NAMALWA (cell line): Measurements from ENCODE around the gene PLEKHG5.
"Not testable (repeated sequence)": the region's sequence is repeated elsewhere in the genome, so short reads cannot be mapped to it uniquely, and the experiment has no call there.

Experiments used
- DNase-seq: peaks from one replicate; pipeline ENCODE4 v3.0.0-alpha.2; 2015; ENCODE audit warnings: low spot score

The PLEKHG5 gene

DNA sequence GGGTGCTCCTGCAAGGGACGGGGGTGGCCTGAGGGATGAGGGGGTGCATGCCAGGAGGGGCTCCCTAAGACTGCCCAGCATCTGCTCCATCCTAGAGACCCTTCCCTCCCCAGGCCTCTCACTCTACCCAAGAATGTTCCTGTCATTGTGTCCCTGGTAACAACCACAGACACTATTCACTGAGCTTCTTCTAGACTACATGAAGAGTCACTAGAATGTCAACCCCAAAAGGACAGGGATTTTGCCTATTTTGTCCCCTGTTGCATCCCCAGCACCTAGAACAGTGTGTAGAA is 28.4 kb downstream of the PLEKHG5 start:
- no peak for DNase-seq

DNA sequence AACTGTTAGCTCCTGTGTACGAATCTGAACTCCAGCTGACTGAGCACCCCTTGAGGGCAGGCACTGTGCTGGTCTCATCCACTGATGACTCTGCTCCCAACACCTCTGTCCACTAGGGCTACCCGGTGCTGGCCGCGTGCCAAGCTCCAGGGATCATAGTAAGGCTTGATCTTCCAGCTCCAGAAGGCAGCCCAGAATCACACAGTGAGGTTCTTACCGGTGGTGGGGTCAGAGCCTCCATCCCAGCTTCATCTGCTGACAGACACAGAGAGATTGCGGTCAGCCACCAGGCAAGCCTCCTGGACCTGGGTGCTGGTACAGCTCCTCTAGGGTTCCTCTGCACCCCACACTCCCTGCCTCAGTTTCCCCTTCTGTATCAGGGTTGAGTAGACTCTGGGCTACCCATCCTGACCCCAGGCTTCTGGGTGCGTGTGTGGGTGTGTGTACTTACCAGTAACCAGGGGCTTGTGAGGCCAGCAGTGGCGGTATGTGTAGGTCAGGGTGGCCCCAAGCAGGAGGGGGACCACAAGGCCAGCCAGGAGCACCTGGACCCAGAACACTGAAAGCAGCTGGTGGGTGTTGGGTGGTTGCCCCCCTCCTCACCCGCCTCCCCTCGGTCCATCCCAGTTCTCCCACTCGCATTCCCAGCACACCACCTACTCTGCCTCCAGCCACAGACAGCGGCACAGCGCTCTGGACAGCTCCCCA is 28.9 kb downstream of the PLEKHG5 start:
- DNase-seq = no peak

DNA sequence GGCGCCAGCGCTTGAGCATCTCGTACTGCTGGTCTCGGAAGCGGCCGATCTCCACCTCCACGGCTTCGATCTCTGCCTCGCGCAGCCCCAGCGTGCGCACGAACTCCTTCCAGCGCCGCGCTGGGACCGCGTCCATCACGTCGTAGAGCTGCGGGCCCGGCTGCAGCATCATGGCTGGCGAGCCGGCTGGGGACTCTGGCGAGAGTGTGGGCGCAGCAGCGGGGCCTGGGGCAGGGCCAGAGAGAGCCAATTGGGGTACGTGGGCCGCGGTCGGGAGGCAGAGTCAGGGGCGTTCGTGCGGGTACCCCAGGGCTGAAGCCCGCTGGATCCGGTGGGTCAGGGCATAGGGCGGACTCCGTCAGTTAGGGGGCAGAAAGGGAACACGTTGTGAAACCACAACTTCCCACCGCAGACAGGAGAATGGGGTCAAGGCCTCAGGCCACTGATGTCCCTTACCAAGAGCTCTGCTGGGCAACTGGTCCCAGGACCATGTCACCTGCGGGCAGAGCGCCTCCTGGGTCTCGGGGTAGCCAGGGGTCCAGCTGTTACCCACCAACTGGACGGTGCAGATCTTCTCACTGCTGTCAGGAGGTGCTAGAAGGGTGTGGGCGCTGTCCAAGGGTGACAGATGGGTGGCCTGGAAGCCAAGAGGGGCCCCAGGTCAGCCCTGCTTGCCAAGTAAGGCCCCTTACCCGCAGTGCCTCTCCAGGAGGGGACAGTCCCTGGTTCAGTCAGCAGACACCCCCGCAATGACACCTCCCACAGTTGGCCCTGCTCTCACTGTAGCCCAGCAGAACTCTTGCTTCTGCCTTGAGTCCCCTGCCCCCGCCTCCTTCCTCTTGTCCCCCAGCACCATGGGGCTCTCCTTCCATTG is 29.7 kb downstream of the PLEKHG5 start:
- DNase-seq = no peak

DNA sequence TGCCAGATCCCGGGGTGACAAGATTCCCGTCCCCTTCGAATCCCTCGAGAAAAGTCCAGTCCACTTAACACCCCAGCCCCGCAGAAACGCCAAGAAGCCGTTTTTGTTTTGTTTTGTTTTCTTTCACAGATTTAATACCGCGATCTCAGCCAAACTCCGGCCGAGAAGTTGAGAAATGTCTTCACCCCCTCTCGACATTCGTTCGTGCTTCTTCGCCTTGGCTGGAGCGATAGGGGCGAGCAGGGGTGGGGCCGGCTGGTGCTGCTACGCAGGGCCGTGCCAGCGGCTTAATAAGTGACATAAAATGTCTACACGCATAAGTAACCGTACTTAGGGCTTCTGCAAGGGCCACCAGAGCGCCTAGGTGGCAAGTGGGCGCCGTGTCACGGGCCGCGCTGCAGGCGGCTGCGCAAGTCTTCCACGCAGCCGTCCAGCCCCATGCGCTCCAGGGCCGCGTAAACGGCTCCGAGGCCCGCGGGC is 30.4 kb downstream of the PLEKHG5 start:
- no peak for DNase-seq

DNA sequence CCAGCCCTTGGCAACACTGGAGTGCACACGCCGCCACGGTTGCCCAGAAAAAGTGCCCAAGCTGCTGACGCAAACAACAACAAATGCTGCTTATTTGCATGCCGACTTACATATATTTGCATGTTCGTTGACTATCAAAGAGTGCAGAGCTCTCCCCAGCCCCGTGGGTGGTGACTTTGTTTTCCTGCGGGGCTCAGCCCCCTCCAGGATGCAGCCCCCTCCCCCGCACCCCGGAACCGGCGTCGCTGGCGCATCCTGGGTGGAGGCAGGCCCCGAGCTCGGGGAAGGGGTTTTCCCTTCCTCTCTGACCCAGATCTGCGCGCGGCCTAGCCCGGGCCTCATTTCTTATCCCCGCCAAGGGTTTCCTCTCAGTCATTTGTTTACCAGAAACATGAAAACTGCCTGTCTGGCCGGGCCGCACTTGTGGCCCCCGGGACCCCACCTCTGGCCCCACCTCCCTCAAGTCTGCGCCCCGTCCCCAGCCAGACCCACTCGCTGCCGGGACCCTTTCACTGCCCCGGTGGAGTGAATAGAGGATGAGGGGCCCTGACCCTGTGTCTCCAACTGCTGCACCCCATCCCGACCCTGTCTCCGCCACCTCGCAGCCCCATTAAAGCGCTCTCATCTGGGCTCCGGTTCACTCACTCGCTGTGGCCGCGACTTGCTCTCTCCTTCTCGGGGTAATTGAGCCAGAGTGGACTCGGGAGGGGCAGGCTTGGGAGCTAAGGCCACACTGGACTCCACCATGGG is 31.0 kb downstream of the PLEKHG5 start:
- DNase-seq = peak; percentile 70

DNA sequence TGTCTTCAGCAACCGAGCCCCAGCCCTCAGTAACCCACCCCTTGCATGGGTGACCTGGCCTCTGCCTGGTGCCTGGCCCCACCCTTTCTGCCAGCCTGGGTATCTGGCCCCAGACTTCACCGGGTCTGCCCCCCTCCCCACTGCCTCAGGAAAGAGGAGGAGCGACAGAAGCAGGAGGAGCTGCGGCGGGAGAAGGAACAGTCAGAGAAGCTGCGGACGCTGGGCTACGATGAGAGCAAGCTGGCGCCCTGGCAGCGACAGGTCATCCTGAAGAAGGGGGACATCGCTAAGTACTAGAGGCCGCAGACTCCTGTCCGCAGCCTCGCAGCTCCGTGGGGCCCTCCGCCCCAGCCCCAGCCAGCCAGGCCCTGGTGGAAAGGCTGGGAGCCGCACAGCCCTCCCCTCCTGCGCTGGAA is 31.6 kb downstream of the PLEKHG5 start:
- DNase-seq = no peak

DNA sequence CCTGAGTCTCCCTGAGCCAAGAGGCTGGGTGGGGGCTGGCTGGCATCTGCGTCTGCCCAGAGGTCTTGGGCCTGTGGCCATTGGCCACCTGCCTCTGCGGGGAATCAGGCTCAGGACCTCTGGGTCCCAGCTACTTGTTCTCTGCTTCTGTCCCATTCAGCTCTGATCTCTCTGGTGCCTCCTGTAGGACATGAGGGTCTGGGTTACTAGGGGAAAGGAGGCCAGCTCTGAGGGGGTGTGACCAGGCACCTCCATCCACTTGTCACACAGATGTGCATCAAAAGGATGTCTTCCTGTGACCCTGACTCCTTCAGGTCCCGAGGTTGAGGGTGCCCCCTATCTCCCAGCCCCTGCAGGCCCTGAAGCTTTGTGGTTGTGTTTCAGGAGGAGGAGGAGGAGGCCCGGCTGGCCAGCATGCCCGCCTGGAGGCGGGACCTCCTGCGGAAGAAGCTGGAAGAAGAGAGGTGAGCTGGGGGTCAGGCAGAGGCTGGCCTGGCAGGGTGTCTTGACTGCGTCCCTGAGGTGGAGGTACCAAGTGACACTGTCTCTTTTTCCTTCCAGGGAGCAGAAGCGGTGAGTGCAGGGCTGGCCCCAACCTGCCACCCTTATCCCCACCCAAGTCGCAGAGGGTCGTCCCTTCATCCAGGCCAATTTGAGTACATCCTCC is 34.5 kb downstream of the PLEKHG5 start:
- DNase-seq = peak; percentile 52

DNA sequence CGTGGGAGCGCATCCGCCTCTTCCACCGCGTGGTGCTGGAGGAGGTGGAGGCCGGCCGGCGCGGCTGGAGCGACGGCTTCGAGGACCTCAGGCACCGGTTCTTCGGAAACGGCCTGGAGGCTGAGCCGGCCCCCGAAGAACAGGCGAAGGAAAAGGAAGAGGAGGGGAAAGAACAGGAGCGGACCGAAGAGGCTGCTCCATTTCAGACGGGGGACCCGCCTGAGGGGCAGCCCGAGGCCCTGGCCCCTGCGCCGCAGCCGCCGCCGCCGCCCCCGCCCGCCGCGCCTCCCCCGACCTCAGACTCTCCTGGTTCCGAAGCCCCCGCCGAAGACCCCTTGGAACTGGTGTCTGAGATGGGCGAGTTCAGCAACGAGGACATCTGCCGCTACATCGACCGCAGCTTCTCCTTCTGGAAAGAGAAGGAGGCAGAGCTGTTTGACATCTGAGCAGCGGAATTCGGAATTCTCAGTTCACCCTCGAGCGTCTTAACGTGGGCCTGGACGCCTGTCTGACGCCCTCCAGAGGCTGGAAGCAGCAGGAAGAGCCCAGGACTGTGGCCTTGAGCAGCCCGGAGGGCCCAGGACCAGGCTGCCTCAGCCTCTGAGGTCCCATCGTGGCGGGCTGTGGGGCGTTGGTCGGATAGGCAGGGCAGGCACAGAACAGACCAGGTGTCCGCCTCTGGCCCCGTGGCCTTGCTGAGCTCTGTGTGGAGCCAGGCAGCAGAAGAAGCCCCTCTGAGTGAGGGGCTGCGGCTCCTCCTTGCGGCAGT is 35.5 kb downstream of the PLEKHG5 start:
- DNase-seq = not testable (repeated sequence)

DNA sequence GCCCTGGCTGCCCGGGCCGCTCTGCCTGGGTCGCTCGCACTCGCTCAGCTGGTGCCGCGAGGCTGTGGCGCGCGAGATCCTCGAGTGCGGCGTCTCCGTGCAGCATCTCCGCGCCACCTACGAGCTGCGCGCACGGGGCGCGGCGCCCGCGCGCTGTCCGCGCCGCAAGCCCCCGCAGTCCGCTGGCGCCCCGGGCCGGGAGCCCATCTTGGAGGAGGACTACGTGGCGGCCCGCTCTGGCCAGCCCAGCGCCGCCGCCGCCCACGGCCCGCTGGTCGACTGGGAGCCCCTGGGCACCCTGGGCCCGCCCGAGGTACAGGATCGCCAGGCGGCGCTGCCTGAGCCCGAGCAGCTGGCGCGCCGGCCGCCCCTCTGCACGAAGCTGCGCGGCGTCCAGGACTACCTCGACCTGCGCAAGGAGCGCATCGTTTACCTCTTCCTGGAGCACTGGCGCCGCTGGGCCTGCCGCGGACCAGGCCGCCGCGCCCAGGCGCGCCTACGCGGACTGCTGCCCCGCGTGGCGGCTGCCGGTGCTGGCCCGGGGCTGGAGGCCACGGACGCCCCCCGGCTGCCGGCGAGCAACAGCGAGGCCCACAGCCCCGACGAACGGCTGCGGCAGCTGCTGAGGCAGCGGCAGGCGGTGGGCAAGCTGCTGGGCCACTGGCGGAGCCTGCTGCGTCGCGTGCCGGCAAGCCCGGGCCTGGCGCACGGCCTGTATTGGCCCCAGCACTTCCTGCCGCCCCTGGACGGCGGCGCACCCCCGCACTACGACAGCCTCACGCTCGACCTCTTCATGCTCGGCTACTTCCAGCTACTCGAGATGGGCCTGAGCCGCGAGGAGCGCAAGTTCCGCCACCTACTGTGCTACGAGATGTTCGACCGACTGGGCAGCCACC is 36.4 kb downstream of the PLEKHG5 start:
- no peak for DNase-seq

DNA sequence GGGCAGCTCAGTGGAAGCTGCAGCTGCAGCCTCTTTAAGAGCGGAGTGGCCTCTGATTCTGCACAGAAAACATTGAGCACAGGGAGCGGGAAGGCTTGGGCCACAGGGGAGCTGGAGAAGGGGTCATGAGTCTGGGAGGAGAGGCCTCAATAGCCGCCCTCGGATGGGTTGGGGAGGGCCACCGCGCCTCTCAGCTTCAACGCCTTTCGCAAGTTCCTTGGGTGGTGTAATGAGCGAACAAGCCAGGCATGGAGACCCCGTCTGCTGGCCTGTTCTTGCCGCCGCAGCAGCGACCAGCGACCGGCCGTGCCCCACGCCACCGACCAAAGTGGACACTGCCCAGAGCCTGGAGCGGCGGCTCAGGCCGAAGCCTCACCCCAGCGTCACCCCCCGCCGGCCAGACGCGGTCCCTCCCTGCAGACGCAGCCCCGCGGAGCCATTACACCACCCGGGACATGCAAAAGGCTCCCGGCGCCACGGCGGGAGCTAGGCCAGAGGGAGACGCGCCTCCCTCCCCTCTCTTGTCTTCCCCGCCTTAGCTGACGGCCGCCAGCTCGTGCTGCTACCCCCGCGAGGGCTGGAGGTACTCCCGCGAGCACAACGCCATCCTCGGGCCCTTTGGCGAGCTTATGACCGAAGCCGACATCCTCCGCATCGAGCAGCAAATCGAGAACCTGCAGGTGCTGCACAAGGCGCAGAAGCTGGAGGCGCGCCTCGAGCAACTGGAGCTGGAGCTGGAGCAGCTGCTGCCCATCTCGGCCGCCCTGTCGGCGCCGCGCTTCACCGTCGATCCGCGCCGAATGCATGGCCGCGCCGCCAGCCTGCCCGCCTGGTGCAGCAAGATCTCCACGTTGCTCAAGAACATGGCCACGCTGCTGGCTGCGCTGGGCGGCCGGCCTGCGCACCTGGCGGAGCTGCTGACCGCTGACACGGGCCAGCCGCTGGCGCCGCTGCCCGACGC is 37.3 kb downstream of the PLEKHG5 start:
- not testable (repeated sequence) for DNase-seq

DNA sequence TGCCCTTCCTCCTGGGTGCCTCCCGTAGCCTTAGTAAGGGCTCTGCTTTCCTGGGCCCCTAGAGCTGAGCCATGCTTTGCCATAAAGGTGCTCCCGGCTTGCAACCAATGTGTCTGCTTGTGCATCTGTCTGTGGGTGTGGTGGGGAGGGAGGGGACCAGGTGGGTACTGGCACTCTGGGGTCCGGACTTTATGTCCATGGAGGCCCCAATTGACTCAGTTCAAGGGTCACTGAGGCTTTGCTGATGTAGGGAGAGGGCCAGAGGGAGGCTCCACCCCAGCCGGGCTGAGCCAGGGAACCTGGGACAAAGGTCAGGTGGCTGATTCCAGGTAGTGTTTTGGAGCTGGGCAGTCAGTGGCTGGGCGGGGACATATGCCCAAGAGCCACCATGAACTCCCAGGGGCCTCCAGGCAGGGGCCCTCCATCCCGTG is 40.5 kb downstream of the PLEKHG5 start:
- DNase-seq = no peak

DNA sequence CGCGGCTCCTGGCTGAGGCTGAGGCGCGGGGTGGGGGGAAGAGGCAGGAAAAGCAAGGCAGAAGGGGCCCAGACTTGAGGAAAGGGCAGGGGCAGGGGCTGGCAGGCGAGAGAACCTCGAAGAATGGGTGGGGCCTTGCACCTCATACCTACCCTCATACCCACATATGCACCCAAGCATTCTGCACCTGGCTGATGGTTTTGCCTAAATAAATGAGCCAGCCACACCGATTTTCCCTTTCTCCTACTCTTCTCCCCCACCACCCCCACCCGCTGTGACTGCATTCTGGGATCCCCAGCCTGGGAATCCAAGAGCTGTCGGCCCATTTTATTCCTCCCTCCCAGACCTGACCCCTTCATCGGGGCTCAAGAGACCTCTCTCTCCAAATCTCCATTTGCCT is 41.0 kb downstream of the PLEKHG5 start:
- DNase-seq = not testable (repeated sequence)

DNA sequence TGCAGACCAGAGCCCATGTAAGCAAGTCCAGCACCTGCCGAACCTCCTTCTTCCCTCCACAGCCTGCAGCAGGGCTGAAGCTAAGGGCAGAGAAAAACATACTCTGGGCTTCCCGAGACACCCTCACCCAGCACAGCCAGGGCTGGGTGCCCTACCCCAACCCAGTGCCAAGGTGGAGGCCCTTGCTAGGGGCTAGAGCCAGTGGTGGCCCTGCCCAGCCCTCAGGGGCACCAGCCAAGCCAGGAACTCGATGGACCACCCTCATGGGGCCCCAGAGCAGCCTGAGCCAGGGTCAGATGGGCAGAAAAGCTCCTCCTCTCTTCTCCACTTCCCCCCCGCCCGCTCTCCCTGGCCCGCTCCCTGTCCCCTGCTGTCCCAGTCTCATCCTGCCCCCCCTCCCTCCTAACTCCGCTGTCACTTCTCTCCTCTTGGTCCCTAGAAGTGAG is 41.4 kb downstream of the PLEKHG5 start:
- no peak for DNase-seq

DNA sequence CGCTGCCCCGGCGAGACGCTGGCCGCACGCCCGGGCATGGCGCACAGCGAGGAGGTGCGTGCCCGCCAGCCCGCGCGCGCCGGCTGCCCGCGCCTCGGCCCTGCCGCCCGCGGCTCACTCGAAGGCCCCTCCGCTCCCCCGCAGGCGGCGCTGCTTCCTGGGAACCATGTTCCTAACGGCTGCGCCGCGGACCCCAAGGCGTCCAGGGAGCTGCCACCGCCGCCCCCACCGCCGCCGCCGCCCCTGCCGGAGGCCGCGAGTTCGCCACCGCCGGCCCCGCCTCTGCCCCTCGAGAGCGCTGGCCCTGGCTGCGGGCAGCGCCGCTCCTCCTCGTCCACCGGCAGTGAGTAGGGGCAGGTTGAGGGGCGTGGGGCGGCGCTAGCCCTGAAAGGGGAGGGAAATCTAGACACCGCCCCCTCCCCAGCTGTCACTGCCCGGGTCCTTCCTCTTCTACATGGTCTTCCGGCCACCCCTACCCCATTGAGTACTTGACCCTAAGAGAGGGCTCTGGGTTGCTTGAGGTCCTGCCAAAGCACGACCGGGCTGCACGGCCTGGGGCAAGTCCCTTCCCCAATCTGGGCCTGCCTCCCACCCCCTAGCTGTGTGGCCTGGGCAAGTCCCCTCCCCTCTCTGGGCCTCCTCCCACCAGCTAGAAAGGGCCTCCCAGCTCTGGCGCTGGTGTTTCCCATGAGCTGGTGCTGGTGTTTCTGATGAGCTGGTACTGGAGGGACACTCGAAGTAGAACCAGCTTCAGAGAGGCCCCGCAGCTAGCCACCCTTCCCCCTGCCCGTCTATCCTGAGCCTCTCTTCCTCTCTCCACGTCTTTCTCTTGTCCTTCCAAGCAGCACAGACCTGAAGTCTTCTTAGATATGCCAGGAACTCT is 42.5 kb downstream of the PLEKHG5 start:
- DNase-seq = peak; percentile 46

DNA sequence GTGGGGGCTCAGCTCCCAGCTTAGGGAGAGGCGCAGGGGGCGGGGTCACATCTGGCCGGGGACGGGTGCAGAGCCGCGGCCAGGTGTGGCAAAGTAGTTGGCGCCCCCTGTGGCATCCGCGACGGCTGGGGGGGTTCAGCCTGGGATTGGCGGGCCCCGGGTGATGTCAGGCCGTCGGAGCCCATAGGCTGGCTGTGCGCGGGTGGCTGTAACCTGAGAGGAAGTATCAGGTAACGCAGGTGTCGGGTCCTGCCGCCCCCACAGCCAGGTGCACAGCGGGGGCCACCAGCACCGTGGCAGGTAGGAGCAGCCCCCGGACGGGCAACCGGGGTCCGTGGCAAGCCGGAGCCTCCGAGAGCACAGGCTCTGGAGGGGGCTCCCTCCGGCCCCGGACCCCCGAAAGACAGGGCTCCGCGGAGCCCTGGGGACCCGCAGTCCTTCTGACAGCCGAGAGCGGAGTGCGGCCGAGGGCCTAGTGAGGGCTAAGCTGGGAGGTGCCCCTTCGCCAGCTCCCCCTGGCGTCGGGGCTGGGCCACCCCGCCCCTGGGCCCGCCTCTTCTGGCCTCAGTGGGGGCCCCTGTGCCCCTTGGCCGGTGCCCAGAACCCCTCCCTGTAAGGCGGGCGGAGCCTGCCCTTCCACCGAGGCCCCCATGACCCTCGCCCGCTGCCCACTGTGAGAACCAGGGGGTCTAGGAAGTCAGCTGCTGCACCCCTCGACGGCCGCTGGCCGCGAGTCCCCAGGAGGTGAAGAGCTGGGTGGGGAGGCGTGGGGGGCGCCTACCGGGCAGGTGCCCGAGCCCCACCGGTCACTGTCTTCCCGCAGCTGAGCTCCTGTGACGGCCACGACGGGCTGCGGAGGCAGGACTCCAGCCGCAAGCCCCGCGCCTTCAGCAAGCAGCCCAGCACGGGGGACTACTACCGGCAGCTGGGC is 43.4 kb downstream of the PLEKHG5 start:
- no peak for DNase-seq

DNA sequence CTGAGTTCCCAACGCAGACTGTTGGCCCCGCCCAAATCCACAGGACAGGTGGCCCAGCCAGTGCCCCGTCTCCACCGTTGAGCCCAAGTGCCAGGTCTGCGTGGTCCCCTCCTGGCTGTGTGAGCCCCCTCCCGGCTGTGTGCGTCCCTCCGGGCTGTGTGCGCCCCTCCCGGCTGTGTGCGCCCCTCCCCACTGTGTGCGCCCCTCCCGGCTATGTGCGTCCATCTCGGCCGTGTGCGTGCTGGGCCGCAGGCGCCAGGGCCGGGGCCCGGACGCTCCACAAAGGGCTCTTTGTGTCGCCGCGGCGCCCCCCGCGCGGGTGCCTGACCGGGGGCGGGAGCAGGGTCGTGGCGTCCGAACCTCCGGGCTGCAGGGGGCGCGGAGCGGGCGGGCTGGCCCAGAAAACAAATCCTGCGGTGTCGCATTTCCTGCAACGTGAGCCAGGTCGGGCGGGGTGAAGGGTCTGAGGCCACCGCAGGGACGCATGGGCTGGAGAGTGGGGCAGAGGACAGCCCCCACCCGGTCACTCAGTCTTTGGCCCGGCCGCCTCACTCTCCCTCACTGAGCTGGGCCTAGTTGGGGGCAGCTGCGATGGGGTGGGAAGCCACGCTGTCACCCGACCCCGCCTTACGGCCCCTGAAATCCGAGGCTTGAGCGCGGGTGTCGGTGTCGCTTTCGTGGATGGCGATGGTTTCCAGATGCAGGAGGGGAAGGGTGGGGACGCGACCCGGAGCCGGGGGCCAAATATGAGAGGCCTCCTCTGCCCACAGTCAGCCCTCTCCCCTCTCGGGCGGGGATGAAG is 44.2 kb downstream of the PLEKHG5 start:
- DNase-seq = no peak
